GM06990 (cell line): ENCODE results near the gene RASSF8.

ENCODE experiments used
- DNase-seq: peaks from one replicate; pipeline ENCODE4 v3.0.0-alpha.2; 2011; ENCODE audit not compliant: insufficient read length; ENCODE audit errors: extremely low read depth
- H3K27me3 ChIP-seq: replicated peaks from 2 replicates; pipeline ENCODE4 v1.6.0; 2011; ENCODE audit warnings: low read length; ENCODE audit not compliant: control insufficient read depth, insufficient read depth
- H3K36me3 ChIP-seq: 2 replicates; pipeline ENCODE4 v1.5.1; 2011; ENCODE audit warnings: low read length; ENCODE audit not compliant: control insufficient read depth, insufficient read depth
- H3K4me3 ChIP-seq: replicated peaks from 2 replicates; pipeline ENCODE4 v1.5.1; 2011; ENCODE audit warnings: low read depth, mild to moderate bottlenecking, control low read depth, low read length
- TF ChIP-seq, protein P1 (sequence below): IDR thresholded peaks from 2 replicates; pipeline ENCODE4 v1.5.1; 2011; ENCODE audit warnings: low read length, control low read depth, mild to moderate bottlenecking, inconsistent platforms; ENCODE audit not compliant: insufficient read depth, poor library complexity, severe bottlenecking

The RASSF8 gene

GRCh38 chr12:25979563-25979962 lies 21.1 kb downstream of the RASSF8 start:
- no peaks in the 10 kb centered on the region; the same call in 1 of the 2 replicates for H3K27me3 ChIP-seq
- H3K36me3 ChIP-seq = no peaks in the 10 kb centered on the region
- no peak for DNase-seq

DNA sequence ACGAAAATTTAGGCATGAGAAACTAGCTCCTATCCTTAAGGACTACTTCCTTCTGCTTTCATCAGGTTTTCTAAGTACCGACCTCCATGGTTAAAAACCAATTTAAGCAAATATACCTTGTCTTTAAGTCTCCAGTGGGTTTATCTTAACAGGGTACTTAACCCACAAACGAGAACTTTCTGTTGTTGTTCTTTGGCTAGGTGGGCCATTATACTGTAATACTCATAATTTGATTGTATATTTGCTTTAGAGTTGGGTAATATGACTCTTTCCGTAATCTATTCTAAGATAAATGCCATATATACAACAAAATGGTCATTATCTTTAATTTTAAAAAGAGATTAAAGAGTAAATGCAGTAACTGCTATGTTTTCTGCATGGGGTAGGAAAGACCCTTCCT lies 21.6 kb downstream of the RASSF8 start:
- Histone ChIP-seq H3K4me3 (no peak overlapping the region), H3K36me3 (no peaks in the 10 kb centered on the region), H3K27me3 (no peaks in the 10 kb centered on the region; the same call in 1 of the 2 replicates)
- DNase-seq = no peak
- TF ChIP-seq, protein P1, sequence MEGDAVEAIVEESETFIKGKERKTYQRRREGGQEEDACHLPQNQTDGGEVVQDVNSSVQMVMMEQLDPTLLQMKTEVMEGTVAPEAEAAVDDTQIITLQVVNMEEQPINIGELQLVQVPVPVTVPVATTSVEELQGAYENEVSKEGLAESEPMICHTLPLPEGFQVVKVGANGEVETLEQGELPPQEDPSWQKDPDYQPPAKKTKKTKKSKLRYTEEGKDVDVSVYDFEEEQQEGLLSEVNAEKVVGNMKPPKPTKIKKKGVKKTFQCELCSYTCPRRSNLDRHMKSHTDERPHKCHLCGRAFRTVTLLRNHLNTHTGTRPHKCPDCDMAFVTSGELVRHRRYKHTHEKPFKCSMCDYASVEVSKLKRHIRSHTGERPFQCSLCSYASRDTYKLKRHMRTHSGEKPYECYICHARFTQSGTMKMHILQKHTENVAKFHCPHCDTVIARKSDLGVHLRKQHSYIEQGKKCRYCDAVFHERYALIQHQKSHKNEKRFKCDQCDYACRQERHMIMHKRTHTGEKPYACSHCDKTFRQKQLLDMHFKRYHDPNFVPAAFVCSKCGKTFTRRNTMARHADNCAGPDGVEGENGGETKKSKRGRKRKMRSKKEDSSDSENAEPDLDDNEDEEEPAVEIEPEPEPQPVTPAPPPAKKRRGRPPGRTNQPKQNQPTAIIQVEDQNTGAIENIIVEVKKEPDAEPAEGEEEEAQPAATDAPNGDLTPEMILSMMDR = no peak

More at GRCh38 chr12:25979563-25979962, 21.1 kb downstream of the RASSF8 start:
- TF ChIP-seq, protein P1 = no peak
- H3K4me3 ChIP-seq = no peak overlapping the region

DNA sequence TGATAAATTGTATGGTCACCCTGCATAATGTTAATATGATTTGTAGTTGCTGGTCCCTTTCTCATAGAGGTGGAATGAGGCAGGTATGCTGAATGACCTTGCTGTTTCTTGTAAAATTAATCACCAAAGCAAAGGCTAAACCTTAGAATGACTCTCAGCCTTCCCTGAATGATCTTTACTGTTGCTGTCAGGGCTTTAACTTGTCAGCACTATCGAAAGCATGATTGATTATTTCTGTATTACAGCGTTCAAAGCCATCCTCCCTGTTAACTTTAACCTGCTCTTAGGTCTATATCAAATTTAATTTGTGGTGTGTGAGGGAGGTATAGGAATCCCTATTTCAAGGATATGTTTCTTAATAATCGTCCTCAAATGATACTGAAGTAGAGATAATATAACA lies 23.1 kb downstream of the RASSF8 start:
- Histone ChIP-seq H3K36me3 (no peaks in the 10 kb centered on the region), H3K4me3 (no peak overlapping the region), H3K27me3 (no peaks in the 10 kb centered on the region; the same call in 1 of the 2 replicates)
- TF ChIP-seq, protein P1 = no peak
- DNase-seq = no peak

DNA sequence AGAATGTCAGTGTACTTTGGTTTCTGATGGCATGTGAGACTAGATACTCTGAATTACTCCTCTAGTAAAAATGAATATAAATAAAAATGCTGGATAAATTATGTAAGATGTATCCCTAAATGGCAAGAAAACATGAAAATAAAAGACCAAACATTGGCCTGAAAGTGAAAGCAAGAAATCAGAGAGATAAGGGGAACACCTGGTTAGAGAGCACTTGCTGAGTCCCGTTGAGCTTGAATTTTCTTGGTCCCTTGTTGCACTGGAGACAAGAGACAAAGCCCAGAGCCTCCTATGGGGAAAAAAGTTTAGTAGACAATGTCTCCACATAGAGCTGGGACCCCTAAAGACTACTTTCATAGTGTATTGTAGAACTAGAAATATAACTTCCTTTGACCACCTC lies 23.9 kb downstream of the RASSF8 start:
- Histone ChIP-seq H3K36me3 (no peaks in the 10 kb centered on the region), H3K27me3 (no peaks in the 10 kb centered on the region; the same call in 1 of the 2 replicates), H3K4me3 (no peak overlapping the region)
- DNase-seq = no peak
- TF ChIP-seq, protein P1 = no peak

DNA sequence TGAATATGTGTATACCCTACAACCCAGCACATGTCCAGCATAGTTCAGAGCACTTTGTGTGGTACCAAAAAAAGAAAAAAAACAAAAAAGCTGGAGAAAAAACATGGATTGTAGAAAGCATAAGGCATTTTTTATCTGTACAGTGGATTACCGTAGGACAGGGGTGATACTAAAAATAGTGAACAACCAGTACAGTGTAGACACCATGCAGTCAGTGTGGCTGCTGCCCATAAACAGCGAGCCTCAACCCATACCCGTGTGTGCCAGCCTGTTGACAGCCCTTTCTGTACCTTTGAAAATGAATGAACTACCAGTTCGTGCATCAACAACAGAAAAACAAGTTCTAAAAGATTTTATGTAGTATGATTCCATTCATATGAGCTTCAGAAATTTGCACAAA lies 25.1 kb downstream of the RASSF8 start:
- H3K4me3 ChIP-seq = no peak overlapping the region
- no peak for DNase-seq
- H3K36me3 ChIP-seq = no peaks in the 10 kb centered on the region
- no peaks in the 10 kb centered on the region; the same call in 1 of the 2 replicates for H3K27me3 ChIP-seq
- TF ChIP-seq, protein P1 = no peak

GRCh38 chr12:25984759-25985158 lies 26.3 kb downstream of the RASSF8 start:
- H3K4me3 ChIP-seq = no peak overlapping the region
- H3K36me3 ChIP-seq = no peaks in the 10 kb centered on the region
- no peaks in the 10 kb centered on the region; the same call in 1 of the 2 replicates for H3K27me3 ChIP-seq
- TF ChIP-seq, protein P1 = no peak
- no peak for DNase-seq
